Measurements from ENCODE around the gene VSIR.

The VSIR gene

GRCh38 chr10:71763352-71764127 is 9.8 kb downstream of the VSIR start:
- Histone ChIP-seq H3K79me2 (ENCODE audit: insufficient read depth, low read length) (no peaks in the 10 kb centered on the region), H3K9me3 (ENCODE audit: insufficient read depth, low read length, severe bottlenecking) (no peaks in the 10 kb centered on the region), H3K4me1 (ENCODE audit: insufficient read depth, low read length) (peaks cover 8% of the 10 kb centered on the region), H3K27me3 (ENCODE audit: insufficient read depth, low read length, poor library complexity) (no peaks in the 10 kb centered on the region), H3K36me3 (ENCODE audit: insufficient read depth, low read length) (peaks cover 12% of the 10 kb centered on the region), H3K9ac (ENCODE audit: low read depth, low read length) (no peak overlapping the region), H2AFZ (ENCODE audit: low read depth, low read length) (no peak overlapping the region), H3K4me3 (ENCODE audit: low read depth in 1 of 2, low read length in 2 of 2) (no peak overlapping the region), H4K20me1 (ENCODE audit: insufficient read depth, low read length) (0 out of 2 replicates have a peak, but pooled peaks cover 4% of the 10 kb centered on the region), H3K4me2 (ENCODE audit: insufficient read depth, low read length) (no peak overlapping the region), H3K27ac (ENCODE audit: low read length) (no peak overlapping the region)
- ATAC-seq (ENCODE audit: insufficient read depth, low read depth) (no peak), DNase-seq (no peak)
- TF ChIP-seq CTCF (IDR thresholded peaks at IDR 0.05; ENCODE audit: borderline replicate concordance, extremely low read depth, low read length, poor library complexity, severe bottlenecking) (no peak), EZH2 (IDR thresholded peaks at IDR 0.05; ENCODE audit: borderline replicate concordance, low read depth, low read length, severe bottlenecking) (no peak)

GRCh38 chr10:71762324-71762723 is 11.0 kb downstream of the VSIR start:
- no peaks in the 10 kb centered on the region for H3K27me3 ChIP-seq (ENCODE audit: insufficient read depth, low read length, poor library complexity)
- DNase-seq = no peak
- H3K4me1 ChIP-seq (ENCODE audit: insufficient read depth, low read length) = peaks cover 17% of the 10 kb centered on the region
- H3K9me3 ChIP-seq (ENCODE audit: insufficient read depth, low read length, severe bottlenecking) = no peaks in the 10 kb centered on the region
- H3K4me3 ChIP-seq (ENCODE audit: low read depth in 1 of 2, low read length in 2 of 2) = no peak overlapping the region
- no peak overlapping the region for H3K27ac ChIP-seq (ENCODE audit: low read length)
- no peak for TF ChIP-seq CTCF (IDR thresholded peaks at IDR 0.05; ENCODE audit: borderline replicate concordance, extremely low read depth, low read length, poor library complexity, severe bottlenecking)
- no peak for TF ChIP-seq EZH2 (IDR thresholded peaks at IDR 0.05; ENCODE audit: borderline replicate concordance, low read depth, low read length, severe bottlenecking)
- no peak overlapping the region for H2AFZ ChIP-seq (ENCODE audit: low read depth, low read length)
- H4K20me1 ChIP-seq (ENCODE audit: insufficient read depth, low read length) = 0 out of 2 replicates have a peak, but pooled peaks cover 4% of the 10 kb centered on the region
- H3K4me2 ChIP-seq (ENCODE audit: insufficient read depth, low read length) = no peak overlapping the region
- no peak for ATAC-seq (ENCODE audit: insufficient read depth, low read depth)
- no peak overlapping the region for H3K9ac ChIP-seq (ENCODE audit: low read depth, low read length)
- H3K36me3 ChIP-seq (ENCODE audit: insufficient read depth, low read length) = peaks cover 12% of the 10 kb centered on the region
- H3K79me2 ChIP-seq (ENCODE audit: insufficient read depth, low read length) = no peaks in the 10 kb centered on the region

- peaks cover 24% of the 10 kb centered on the region for H3K4me1 ChIP-seq (ENCODE audit: insufficient read depth, low read length)
- no peak overlapping the region for H3K4me2 ChIP-seq (ENCODE audit: insufficient read depth, low read length)
These were observed 11.7 kb downstream of the VSIR start for GRCh38 chr10:71761541-71762113.

More at GRCh38 chr10:71761541-71762113, 11.7 kb downstream of the VSIR start:
- DNase-seq (no peak), ATAC-seq (ENCODE audit: insufficient read depth, low read depth) (no peak)
- Histone ChIP-seq H3K27ac (ENCODE audit: low read length) (peak overlapping the region; percentile 27; the same call in 1 of the 2 replicates), H3K79me2 (ENCODE audit: insufficient read depth, low read length) (no peaks in the 10 kb centered on the region), H3K9ac (ENCODE audit: low read depth, low read length) (no peak overlapping the region), H2AFZ (ENCODE audit: low read depth, low read length) (no peak overlapping the region), H3K9me3 (ENCODE audit: insufficient read depth, low read length, severe bottlenecking) (no peaks in the 10 kb centered on the region), H3K36me3 (ENCODE audit: insufficient read depth, low read length) (peaks cover 12% of the 10 kb centered on the region), H3K4me3 (ENCODE audit: low read depth in 1 of 2, low read length in 2 of 2) (no peak overlapping the region), H3K27me3 (ENCODE audit: insufficient read depth, low read length, poor library complexity) (no peaks in the 10 kb centered on the region), H4K20me1 (ENCODE audit: insufficient read depth, low read length) (0 out of 2 replicates have a peak, but pooled peaks cover 4% of the 10 kb centered on the region)
- TF ChIP-seq EZH2 (IDR thresholded peaks at IDR 0.05; ENCODE audit: borderline replicate concordance, low read depth, low read length, severe bottlenecking) (no peak), CTCF (IDR thresholded peaks at IDR 0.05; ENCODE audit: borderline replicate concordance, extremely low read depth, low read length, poor library complexity, severe bottlenecking) (peak; percentile 37)

Measured in DND-41 (cell line).